Nephron (organoid): ENCODE results near the gene SFTPA2.
"Not testable (repeated sequence)": the region's sequence is repeated elsewhere in the genome, so short reads cannot be mapped to it uniquely, and the experiment has no call there.

Source experiments
- H3K27ac Mint-ChIP-seq, 3 experiments: 2 replicates each; pipeline ENCODE4 v1.8.0; 2020; ENCODE audit warnings: mixed read lengths in 3 of 3, mild to moderate bottlenecking in 2 of 3, moderate library complexity in 1 of 3
- H3K27me3 Mint-ChIP-seq: 2 replicates; pipeline ENCODE4 v1.8.0; 2021; ENCODE audit warnings: low read depth, mild to moderate bottlenecking, moderate library complexity, mixed read lengths
- H3K36me3 Mint-ChIP-seq: 2 replicates; pipeline ENCODE4 v1.8.0; 2020; ENCODE audit warnings: low read depth, mixed read lengths
- H3K4me1 Mint-ChIP-seq: 2 replicates; pipeline ENCODE4 v1.8.0; 2020; ENCODE audit warnings: mixed read lengths
- H3K4me3 Mint-ChIP-seq, 3 experiments: 2 replicates each; pipeline ENCODE4 v1.8.0; 2020; ENCODE audit warnings: mild to moderate bottlenecking in 3 of 3, mixed read lengths in 3 of 3, moderate library complexity in 2 of 3
- H3K9me3 Mint-ChIP-seq: 2 replicates; pipeline ENCODE4 v1.8.0; 2020; ENCODE audit warnings: mixed read lengths
- CTCF ChIP-seq, 3 experiments: fragments of 200-600 bp; sonication (generic); IDR thresholded peaks; one replicate each; pipeline ENCODE4 v1.5.0; 2021; ENCODE audit warnings: antibody characterized with exemption in 3 of 3; ENCODE audit not compliant: unreplicated experiment in 3 of 3

SFTPA2 gene

GRCh38 chr10:79563426-79563825 is 3.2 kb upstream of the SFTPA2 start:
- no peaks in the 10 kb centered on the region for H3K36me3 Mint-ChIP-seq
- TF ChIP-seq CTCF (IDR thresholded peaks at IDR 0.05; ENCODE audit: unreplicated experiment in 3 of 3): no peak
- H3K27ac Mint-ChIP-seq: no peak overlapping the region
- peaks cover 6% of the 10 kb centered on the region for H3K27me3 Mint-ChIP-seq
- no peaks in the 10 kb centered on the region for H3K4me1 Mint-ChIP-seq
- H3K4me3 Mint-ChIP-seq: no peak overlapping the region
- peaks cover 13% of the 10 kb centered on the region for H3K9me3 Mint-ChIP-seq

- TF ChIP-seq CTCF (IDR thresholded peaks at IDR 0.05; ENCODE audit: unreplicated experiment in 3 of 3): peak; percentile 83 to 89 (median 83)
- Mint-ChIP-seq H3K36me3 (no peaks in the 10 kb centered on the region), H3K4me1 (no peaks in the 10 kb centered on the region), H3K27ac (no peak overlapping the region), H3K9me3 (peaks cover 4% of the 10 kb centered on the region), H3K4me3 (peak overlapping the region in 2 of 3 experiments; percentile 29 to 74), H3K27me3 (peaks cover 4% of the 10 kb centered on the region)
These were observed 2.0 kb upstream of the SFTPA2 start for GRCh38 chr10:79562135-79562756.

- TF ChIP-seq CTCF (IDR thresholded peaks at IDR 0.05; ENCODE audit: unreplicated experiment in 3 of 3): no peak
- H3K27me3 Mint-ChIP-seq: peaks cover 4% of the 10 kb centered on the region
- no peak overlapping the region for H3K27ac Mint-ChIP-seq
- H3K4me3 Mint-ChIP-seq: no peak overlapping the region
- H3K4me1 Mint-ChIP-seq: no peaks in the 10 kb centered on the region
- no peaks in the 10 kb centered on the region for H3K36me3 Mint-ChIP-seq
- no peaks in the 10 kb centered on the region for H3K9me3 Mint-ChIP-seq
These were observed 1.1 kb upstream of the SFTPA2 start for GRCh38 chr10:79561257-79561656.

GRCh38 chr10:79559726-79560125 is 481 bp downstream of the SFTPA2 start:
- Mint-ChIP-seq H3K9me3 (no peaks in the 10 kb centered on the region), H3K4me3 (no peak overlapping the region), H3K27me3 (peaks cover 9% of the 10 kb centered on the region), H3K36me3 (no peaks in the 10 kb centered on the region), H3K27ac (no peak overlapping the region), H3K4me1 (no peaks in the 10 kb centered on the region)
- no peak for TF ChIP-seq CTCF (IDR thresholded peaks at IDR 0.05; ENCODE audit: unreplicated experiment in 3 of 3)

- H3K4me3 Mint-ChIP-seq, H3K36me3 Mint-ChIP-seq, H3K4me1 Mint-ChIP-seq, H3K27ac Mint-ChIP-seq, H3K9me3 Mint-ChIP-seq, H3K27me3 Mint-ChIP-seq: not testable (repeated sequence)
These were observed 3.2 kb downstream of the SFTPA2 start for GRCh38 chr10:79556961-79557360.

GRCh38 chr10:79555354-79556309 is 4.6 kb downstream of the SFTPA2 start:
- no peak for TF ChIP-seq CTCF (IDR thresholded peaks at IDR 0.05; ENCODE audit: unreplicated experiment in 3 of 3)
- no peaks in the 10 kb centered on the region for H3K4me1 Mint-ChIP-seq

More at GRCh38 chr10:79555354-79556309, 4.6 kb downstream of the SFTPA2 start:
- Mint-ChIP-seq H3K36me3 (no peaks in the 10 kb centered on the region), H3K27ac (no peak overlapping the region), H3K9me3 (no peaks in the 10 kb centered on the region), H3K4me3 (no peak overlapping the region), H3K27me3 (peaks cover 12% of the 10 kb centered on the region)
